Type B pancreatic cell (in vitro differentiated cells): ENCODE results near the gene ARHGEF17. TPM values are rescaled to one million over a fixed set of nuclear protein-coding genes. Genes with fewer than 3 reads are reported as not detected.

Experiments
- DNase-seq: peaks from one replicate; pipeline ENCODE4 v3.0.0; 2021; ENCODE audit warnings: mixed read lengths; ENCODE audit not compliant: unreplicated experiment; ENCODE audit errors: extremely low spot score
- H3K27ac Mint-ChIP-seq: 2 replicates; pipeline ENCODE4 v1.8.0; 2021; ENCODE audit warnings: mild to moderate bottlenecking, mixed read lengths
- H3K27me3 Mint-ChIP-seq: 2 replicates; pipeline ENCODE4 v1.8.0; 2021; ENCODE audit warnings: mixed read lengths
- H3K36me3 Mint-ChIP-seq: 2 replicates; pipeline ENCODE4 v1.8.0; 2021; ENCODE audit warnings: mixed read lengths
- H3K4me1 Mint-ChIP-seq: one replicate; pipeline ENCODE4 v1.8.0; 2021; ENCODE audit warnings: mixed read lengths; ENCODE audit not compliant: unreplicated experiment
- H3K4me3 Mint-ChIP-seq: 2 replicates; pipeline ENCODE4 v1.8.0; 2021; ENCODE audit warnings: mild to moderate bottlenecking, mixed read lengths
- H3K9me3 Mint-ChIP-seq: 2 replicates; pipeline ENCODE4 v1.8.0; 2021; ENCODE audit warnings: mixed read lengths
- total RNA-seq: library from RNA; stranded (reverse); gene quantifications from 2 replicates; pipeline ENCODE4 v1.2.1, GENCODE V29; 2021; ENCODE audit warnings: low replicate concordance
- TF ChIP-seq, protein P1 (sequence below): fragments of 200-600 bp; sonication (generic); conservative IDR thresholded peaks from 2 replicates; pipeline ENCODE4 v1.5.0; 2021; ENCODE audit warnings: antibody characterized with exemption, mild to moderate bottlenecking

ARHGEF17 gene
- total RNA-seq, 1 donor from 2014 or later, result 69.7 TPM

DNA sequence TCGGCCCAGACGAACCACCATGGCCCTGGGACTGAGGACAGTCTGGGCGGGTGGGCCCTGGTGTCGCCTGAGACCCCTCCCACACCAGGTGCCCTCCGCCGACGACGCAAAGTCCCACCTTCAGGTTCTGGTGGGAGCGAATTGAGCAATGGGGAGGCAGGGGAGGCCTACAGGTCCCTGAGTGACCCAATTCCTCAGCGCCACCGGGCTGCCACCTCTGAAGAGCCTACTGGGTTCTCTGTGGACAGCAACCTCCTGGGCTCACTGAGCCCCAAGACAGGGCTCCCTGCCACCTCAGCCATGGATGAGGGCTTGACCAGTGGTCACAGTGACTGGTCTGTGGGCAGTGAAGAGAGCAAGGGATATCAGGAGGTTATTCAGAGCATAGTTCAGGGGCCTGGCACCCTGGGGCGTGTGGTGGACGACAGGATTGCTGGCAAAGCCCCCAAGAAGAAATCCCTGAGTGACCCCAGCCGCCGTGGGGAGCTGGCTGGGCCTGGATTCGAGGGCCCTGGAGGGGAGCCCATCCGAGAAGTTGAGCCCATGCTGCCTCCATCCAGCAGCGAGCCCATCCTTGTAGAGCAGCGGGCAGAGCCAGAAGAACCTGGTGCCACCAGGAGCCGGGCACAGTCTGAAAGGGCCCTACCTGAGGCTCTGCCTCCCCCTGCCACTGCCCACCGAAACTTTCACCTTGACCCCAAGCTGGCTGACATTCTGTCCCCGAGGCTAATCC lies 2.8 kb downstream of the ARHGEF17 start:
- H3K27me3 Mint-ChIP-seq, result no peaks in the 10 kb centered on the region
- H3K27ac Mint-ChIP-seq, result no peak overlapping the region
- TF ChIP-seq, protein P1, sequence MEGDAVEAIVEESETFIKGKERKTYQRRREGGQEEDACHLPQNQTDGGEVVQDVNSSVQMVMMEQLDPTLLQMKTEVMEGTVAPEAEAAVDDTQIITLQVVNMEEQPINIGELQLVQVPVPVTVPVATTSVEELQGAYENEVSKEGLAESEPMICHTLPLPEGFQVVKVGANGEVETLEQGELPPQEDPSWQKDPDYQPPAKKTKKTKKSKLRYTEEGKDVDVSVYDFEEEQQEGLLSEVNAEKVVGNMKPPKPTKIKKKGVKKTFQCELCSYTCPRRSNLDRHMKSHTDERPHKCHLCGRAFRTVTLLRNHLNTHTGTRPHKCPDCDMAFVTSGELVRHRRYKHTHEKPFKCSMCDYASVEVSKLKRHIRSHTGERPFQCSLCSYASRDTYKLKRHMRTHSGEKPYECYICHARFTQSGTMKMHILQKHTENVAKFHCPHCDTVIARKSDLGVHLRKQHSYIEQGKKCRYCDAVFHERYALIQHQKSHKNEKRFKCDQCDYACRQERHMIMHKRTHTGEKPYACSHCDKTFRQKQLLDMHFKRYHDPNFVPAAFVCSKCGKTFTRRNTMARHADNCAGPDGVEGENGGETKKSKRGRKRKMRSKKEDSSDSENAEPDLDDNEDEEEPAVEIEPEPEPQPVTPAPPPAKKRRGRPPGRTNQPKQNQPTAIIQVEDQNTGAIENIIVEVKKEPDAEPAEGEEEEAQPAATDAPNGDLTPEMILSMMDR, result no peak
- peaks cover 52% of the 10 kb centered on the region for H3K4me1 Mint-ChIP-seq
- no peak for DNase-seq
- no peaks in the 10 kb centered on the region for H3K36me3 Mint-ChIP-seq
- no peaks in the 10 kb centered on the region for H3K9me3 Mint-ChIP-seq
- H3K4me3 Mint-ChIP-seq, result peak overlapping the region; percentile 82

DNA sequence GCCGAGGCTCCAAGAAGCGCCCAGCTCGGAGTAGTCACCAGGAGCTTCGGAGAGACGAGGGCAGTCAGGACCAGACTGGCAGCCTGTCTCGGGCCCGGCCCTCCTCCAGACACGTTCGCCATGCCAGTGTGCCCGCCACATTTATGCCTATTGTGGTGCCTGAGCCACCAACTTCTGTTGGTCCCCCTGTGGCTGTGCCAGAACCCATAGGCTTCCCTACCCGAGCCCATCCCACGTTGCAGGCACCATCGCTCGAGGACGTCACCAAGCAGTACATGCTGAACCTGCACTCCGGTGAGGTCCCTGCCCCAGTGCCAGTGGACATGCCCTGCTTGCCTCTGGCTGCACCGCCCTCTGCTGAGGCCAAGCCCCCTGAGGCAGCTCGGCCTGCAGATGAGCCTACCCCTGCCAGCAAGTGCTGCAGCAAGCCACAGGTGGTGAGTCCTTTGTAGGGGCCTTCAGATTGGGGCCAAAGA lies 3.4 kb downstream of the ARHGEF17 start:
- peaks cover 58% of the 10 kb centered on the region for H3K4me1 Mint-ChIP-seq
- H3K9me3 Mint-ChIP-seq, result no peaks in the 10 kb centered on the region
- DNase-seq, result no peak
- TF ChIP-seq, protein P1, result no peak
- H3K27me3 Mint-ChIP-seq, result no peaks in the 10 kb centered on the region
- H3K36me3 Mint-ChIP-seq, result peaks cover 5% of the 10 kb centered on the region
- peak overlapping the region; percentile 55 for H3K27ac Mint-ChIP-seq
- H3K4me3 Mint-ChIP-seq, result peak overlapping the region; percentile 82

DNA sequence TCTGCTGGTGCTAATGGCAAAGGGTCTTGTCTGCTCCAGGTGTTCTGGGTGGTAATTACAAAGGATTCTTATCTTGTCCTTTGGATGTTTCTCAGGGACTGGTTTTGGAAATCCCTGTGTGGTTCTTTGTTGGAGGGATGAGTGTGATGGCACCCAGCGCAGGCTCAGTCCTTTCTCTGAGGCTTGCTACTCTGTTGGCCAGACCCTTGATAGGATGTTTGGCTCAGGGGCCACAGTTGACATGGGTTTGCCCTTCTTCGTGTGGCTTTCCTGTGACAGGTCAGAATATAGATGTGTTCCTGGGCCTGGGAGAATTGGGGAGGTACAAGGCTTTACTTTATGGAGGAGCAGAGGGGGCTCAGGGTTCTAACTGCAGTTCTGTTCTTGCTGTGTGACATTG lies 4.0 kb downstream of the ARHGEF17 start:
- no peaks in the 10 kb centered on the region for H3K27me3 Mint-ChIP-seq
- H3K9me3 Mint-ChIP-seq, result no peaks in the 10 kb centered on the region
- DNase-seq, result no peak
- TF ChIP-seq, protein P1, result no peak
- peak overlapping the region; percentile 82 for H3K4me3 Mint-ChIP-seq
- H3K4me1 Mint-ChIP-seq, result peaks cover 55% of the 10 kb centered on the region
- H3K36me3 Mint-ChIP-seq, result peaks cover 7% of the 10 kb centered on the region
- peak overlapping the region; percentile 55 for H3K27ac Mint-ChIP-seq

DNA sequence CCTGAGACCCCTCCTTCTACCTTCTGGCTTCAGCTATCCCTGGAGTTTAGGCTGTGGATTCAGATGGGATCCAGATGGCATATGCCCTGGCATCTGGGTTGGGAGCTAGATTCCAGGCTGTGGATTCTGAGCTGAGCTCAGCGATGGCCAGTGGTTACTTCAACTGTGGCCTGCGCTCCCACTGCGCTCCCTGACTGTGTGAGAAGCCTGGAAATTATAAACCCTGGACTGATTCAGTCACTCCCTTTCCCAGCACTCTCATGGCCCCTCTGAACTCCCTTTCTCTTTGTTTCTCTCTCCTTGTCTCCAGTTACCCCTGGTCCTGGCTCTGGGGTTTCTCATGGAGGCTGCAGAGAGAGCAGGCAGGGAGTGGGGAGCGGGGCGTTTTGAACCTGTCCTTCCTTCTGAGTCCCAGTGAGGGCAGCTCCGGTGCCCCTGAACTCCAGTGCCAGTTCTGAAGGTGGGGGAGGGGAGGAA lies 4.8 kb downstream of the ARHGEF17 start:
- Mint-ChIP-seq H3K4me3 (peak overlapping the region; percentile 82), H3K36me3 (peaks cover 7% of the 10 kb centered on the region), H3K27me3 (no peaks in the 10 kb centered on the region), H3K27ac (peak overlapping the region; percentile 94), H3K4me1 (peaks cover 51% of the 10 kb centered on the region), H3K9me3 (no peaks in the 10 kb centered on the region)
- DNase-seq, result no peak
- TF ChIP-seq, protein P1, result no peak

DNA sequence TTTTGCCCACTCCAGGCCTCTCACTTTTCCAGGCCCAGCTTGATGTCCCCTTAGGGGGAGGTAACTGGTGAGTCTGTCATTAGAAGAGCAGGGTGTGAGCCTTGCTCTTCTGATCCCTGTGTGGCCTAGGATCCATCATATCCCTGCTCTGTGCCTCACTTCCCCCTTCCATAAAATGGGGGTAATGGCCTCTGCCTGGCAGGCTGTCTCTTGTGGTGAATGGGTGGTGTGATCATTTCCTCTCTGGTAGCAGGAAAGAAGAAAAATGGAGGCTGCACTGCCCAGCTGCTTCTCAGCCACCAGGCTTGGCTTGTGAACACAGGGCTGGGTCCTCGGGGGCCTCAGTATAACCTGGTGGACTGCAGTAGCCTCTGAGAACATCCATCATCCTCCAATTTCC lies 5.6 kb downstream of the ARHGEF17 start:
- Mint-ChIP-seq H3K27me3 (no peaks in the 10 kb centered on the region), H3K36me3 (peaks cover 7% of the 10 kb centered on the region), H3K4me3 (peak overlapping the region; percentile 82), H3K4me1 (peaks cover 51% of the 10 kb centered on the region), H3K27ac (peak overlapping the region; percentile 94), H3K9me3 (no peaks in the 10 kb centered on the region)
- no peak for DNase-seq
- TF ChIP-seq, protein P1, result no peak
